GM12878 (cell line): ENCODE results near the gene NUDT3. TPM values are rescaled to one million over a fixed set of nuclear protein-coding genes. Genes with fewer than 3 reads are reported as not detected.

Source experiments
- ATAC-seq: fragments of 200-7000 bp; cut with Tn5 transposase; 3 replicates; pipeline ENCODE4 v1.9.1; 2020; ENCODE audit warnings: mild to moderate bottlenecking, moderate library complexity
- BruUV-seq: library from RNA; stranded (reverse); fragments of 400-500 nt; replicated peaks from 2 replicates; lab custom pipeline; 2021; lab: Mats Ljungman, UMichigan
- CTCF ChIA-PET: fragments of 300-600 bp; sonication (Branson Sonifier 250); formaldehyde crosslinking; extraction: SDS; loops from one replicate; lab custom pipeline; 2021; ENCODE audit warnings: inconsistent platforms; lab: Yijun Ruan, JAX
- POLR2A ChIA-PET: fragments of 350-600 bp; formaldehyde crosslinking; extraction: SDS; loops from one replicate; lab custom pipeline; 2021; ENCODE audit warnings: inconsistent platforms; lab: Charles Lee
- RAD21 ChIA-PET: fragments of 300-600 bp; sonication (Branson Sonifier 250); formaldehyde crosslinking; loops from one replicate; lab custom pipeline; 2023; ENCODE audit warnings: antibody characterized with exemption; ENCODE audit not compliant: unreplicated experiment; lab: Charles Lee
- SMC1A ChIA-PET: fragments of 300-600 bp; sonication (Branson Sonifier 250); formaldehyde crosslinking; loops from one replicate; lab custom pipeline; 2023; ENCODE audit not compliant: unreplicated experiment, uncharacterized antibody; lab: Charles Lee
- DNase-seq: peaks from one replicate; pipeline ENCODE4 v3.0.0-alpha.2; 2011; ENCODE audit warnings: low read depth, low spot score
- FAIRE-seq: peaks from 3 replicates; lab custom pipeline; 2011; peaks lifted over from hg19 to GRCh38; lab: Jason Lieb, UNC
- H2AFZ ChIP-seq: 2 replicates; pipeline ENCODE4 v1.6.0; 2011; ENCODE audit warnings: low read depth, low read length, control low read depth; ENCODE audit not compliant: control insufficient read depth
- H3K27ac ChIP-seq: 2 replicates; pipeline ENCODE4 v1.5.1; 2011; ENCODE audit warnings: control low read depth; ENCODE audit not compliant: control insufficient read depth, insufficient read depth
- H3K27me3 ChIP-seq, 2 experiments: replicated peaks in 1 of 2; 2 replicates each; pipeline versions ENCODE4 v1.6.0 to v1.6.1; 2011; ENCODE audit warnings: low read length in 1 of 2; ENCODE audit not compliant: control insufficient read depth in 2 of 2, insufficient read depth in 2 of 2
- H3K36me3 ChIP-seq, 2 experiments: 2 replicates each; pipeline ENCODE4 v1.5.1; 2011; ENCODE audit warnings: low read length in 1 of 2; ENCODE audit not compliant: control insufficient read depth in 2 of 2, insufficient read depth in 2 of 2
- H3K4me1 ChIP-seq: 2 replicates; pipeline ENCODE4 v1.6.1; 2011; ENCODE audit warnings: mild to moderate bottlenecking, low read length, moderate library complexity, mixed read lengths; ENCODE audit not compliant: control insufficient read depth, insufficient read depth
- H3K4me2 ChIP-seq: 2 replicates; pipeline ENCODE4 v1.6.0; 2011; ENCODE audit warnings: control low read depth; ENCODE audit not compliant: control insufficient read depth, insufficient read depth
- H3K4me3 ChIP-seq: fragments of 200-600 bp; sonication (generic); 2 replicates; pipeline ENCODE4 v1.5.1; 2016
- H3K79me2 ChIP-seq: 2 replicates; pipeline ENCODE4 v1.6.0; 2011; ENCODE audit warnings: low read length; ENCODE audit not compliant: control insufficient read depth, insufficient read depth
- H3K9ac ChIP-seq: 2 replicates; pipeline ENCODE4 v1.8.0; 2011; ENCODE audit warnings: low read length, control low read depth, mixed read lengths; ENCODE audit not compliant: control insufficient read depth, insufficient read depth
- H3K9me3 ChIP-seq: replicated peaks from 3 replicates; pipeline ENCODE4 v1.5.1; 2011; ENCODE audit warnings: mild to moderate bottlenecking, low read length; ENCODE audit not compliant: control insufficient read depth, insufficient read depth
- H4K20me1 ChIP-seq: 2 replicates; pipeline ENCODE4 v1.6.0; 2011; ENCODE audit not compliant: control insufficient read depth, insufficient read depth
- BACH1 ChIP-seq: fragments of 450-650 bp; IDR thresholded peaks from 2 replicates; pipeline ENCODE4 v1.6.1; 2017; ENCODE audit warnings: mild to moderate bottlenecking, borderline replicate concordance
- FOXK2 ChIP-seq: fragments of 450-650 bp; IDR thresholded peaks from 2 replicates; pipeline ENCODE4 v1.6.1; 2017; ENCODE audit warnings: mild to moderate bottlenecking, moderate library complexity
- SMAD1 ChIP-seq: fragments of 450-650 bp; IDR thresholded peaks from 2 replicates; pipeline ENCODE4 v1.6.1; 2018; ENCODE audit warnings: mild to moderate bottlenecking, low read depth; ENCODE audit not compliant: partially characterized antibody
- SPI1 ChIP-seq: IDR thresholded peaks from 2 replicates; pipeline ENCODE4 v1.6.1; 2011; ENCODE audit warnings: low read depth, mild to moderate bottlenecking, low read length, moderate library complexity, borderline replicate concordance; ENCODE audit not compliant: insufficient read depth
- TCF7 ChIP-seq: IDR thresholded peaks from 2 replicates; pipeline ENCODE4 v1.6.1; 2014; ENCODE audit warnings: antibody characterized with exemption, borderline replicate concordance
- WGBS: methylation state at CpG from one replicate; pipeline ENCODE4 v1.1.6; 2016; ENCODE audit warnings: low lambda C conversion rate; ENCODE audit not compliant: insufficient replicate concordance, insufficient coverage; ENCODE audit errors: missing lambda C conversion rate; 5-methylcytosine and 5-hydroxymethylcytosine counted together
- in situ Hi-C: fragments of 300-500 bp; cut with MboI; formaldehyde crosslinking; loops from 9 replicates; pipeline ENCODE4 v1.14.3; 2018; ENCODE audit warnings: mixed read lengths
- intact Hi-C: fragments of 100-400 bp; cut with micrococcal nuclease; formaldehyde crosslinking; loops from one replicate; pipeline ENCODE4 v1.14.2; 2022; ENCODE audit not compliant: unreplicated experiment
- polyA plus RNA-seq, 11 experiments: library from polyadenylated mRNA; depleted of rRNA in 4 of 11; unstranded in 6 of 11; stranded (reverse) in 5 of 11; fragments of >200 nt; fragmentation: Nextera tagmentation in 4 of 11; fragmentation: Illumina TruSeq in 1 of 11; extraction: Ambion mirVana in 4 of 11; extraction: Trizol in 1 of 11; gene quantifications; 1 replicate in 1 of 11; 2 replicates in 10 of 11; pipeline versions ENCODE4 v1.2.1 to v1.2.3, GENCODE V29; 2011 to 2016; ENCODE audit warnings: inconsistent platforms in 2 of 11, missing spikeins in 2 of 11, low read depth in 1 of 11
- total RNA-seq, 4 experiments: library from RNA; depleted of rRNA in 3 of 4; stranded (reverse); fragments of >200 nt in 3 of 4; fragmentation: Illumina TruSeq in 1 of 4; extraction: Trizol in 1 of 4; gene quantifications; 2 replicates each; pipeline versions ENCODE4 v1.2.1 to v1.2.3, GENCODE V29; 2013 to 2021

NUDT3 gene
- total and polyA plus RNA-seq, 10 of the 15 experiments (the other 5 are each of a cell fraction or from before 2014, with no cell fraction given): 2.4 to 32.3 (median 25.5) TPM

DNA sequence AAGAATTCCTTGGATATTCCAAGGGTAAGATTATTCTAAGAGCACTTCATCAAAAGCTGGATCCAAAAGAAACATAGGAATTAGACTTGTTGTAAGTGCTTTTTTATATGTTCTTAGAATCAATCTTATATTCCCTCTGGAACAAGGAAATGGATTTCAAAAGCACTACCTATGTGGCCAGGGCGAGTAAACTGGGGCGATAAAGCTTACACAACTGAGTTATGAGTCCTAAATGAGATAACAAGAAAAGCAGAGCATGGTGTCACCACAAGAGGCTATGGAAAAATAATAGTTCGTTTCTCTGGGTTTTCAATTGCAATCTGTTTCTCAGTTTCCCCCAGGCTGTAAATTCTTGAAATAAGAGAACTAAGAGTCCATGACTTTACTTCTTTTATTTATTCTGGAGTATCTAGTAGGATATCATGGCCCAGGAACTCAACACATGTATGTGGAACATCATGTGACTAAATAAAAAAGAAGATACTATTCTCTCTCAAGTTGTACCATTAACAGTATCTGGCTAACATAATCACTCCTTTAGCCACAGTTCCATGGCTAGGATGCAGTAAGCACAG lies 51.5 kb downstream of the NUDT3 start (continued):
- TF ChIP-seq SMAD1: no peak
- no peak for TF ChIP-seq FOXK2
- no peak for TF ChIP-seq BACH1

- in situ Hi-C loops: no loop called here
- H3K4me3 ChIP-seq: no peak overlapping the region
- H3K27me3 ChIP-seq: no peaks in the 10 kb centered on the region
- no peaks in the 10 kb centered on the region for H4K20me1 ChIP-seq
- POLR2A ChIA-PET: interaction anchor here (0.6 to 2.0 kb wide), 5 partner anchors 13 to 488 kb away, joined by 3 to 7 read pairs (median 3); no protein-coding TSS in a partner anchor
- 45% methylated on average over 3 of the region's 3 CpGs for WGBS
- no peak overlapping the region for H2AFZ ChIP-seq
- intact Hi-C loops: no loop called here
- peaks cover 32% of the 10 kb centered on the region for H3K79me2 ChIP-seq
- peak; percentile 50; the same call in 2 of the 3 replicates for ATAC-seq
- SMC1A ChIA-PET: interaction anchor here (1.0 to 4.0 kb wide), 3 partner anchors 19 to 31 kb away, joined by 3 to 17 read pairs (median 9); no protein-coding TSS in a partner anchor
- peaks cover 13% of the 10 kb centered on the region; the same call in 1 of the 2 replicates for H3K4me1 ChIP-seq
- RAD21 ChIA-PET: interaction anchor here (1.3 to 1.9 kb wide), 2 partner anchors 40 to 145 kb away, joined by 3 to 6 read pairs; no protein-coding TSS in a partner anchor
- CTCF ChIA-PET: interaction anchor here (1.6 kb wide), 1 partner anchor 91 kb away, joined by 3 read pairs; no protein-coding TSS in a partner anchor
- no peak overlapping the region for H3K27ac ChIP-seq
- peaks cover 0 to 9% of the 10 kb centered on the region in 2 experiments; a peak in 1 of 4 replicates for H3K36me3 ChIP-seq
- no peak for FAIRE-seq
- H3K4me2 ChIP-seq: no peak overlapping the region
- no peak for DNase-seq
- BruUV-seq: no TSS peak
- peak; percentile 38; the same call in 1 of the 2 replicates for TF ChIP-seq SPI1
- TF ChIP-seq TCF7: no peak
- H3K9ac ChIP-seq: no peak overlapping the region
- no peaks in the 10 kb centered on the region for H3K9me3 ChIP-seq
Observed at GRCh38 chr6:34340394-34340793, 52.1 kb downstream of the NUDT3 start.
